ENCODE measurements around the gene HERC2.

GRCh38 chr15:28123408-28124023 lies 198.5 kb downstream of the HERC2 start:
- TF ChIP-seq CTCF (IDR thresholded peaks at IDR 0.05 in 8 of 11, conservative IDR thresholded peaks at IDR 0.05 in 3 of 11) (peak in 10 of 11 experiments; percentile 18 to 80 (median 68)), POLR2AphosphoS5 (IDR thresholded peaks at IDR 0.05) (no peak), POLR2A (IDR thresholded peaks at IDR 0.05) (no peak)

Measured in spleen (tissue), 7 donors.